Stimulated activated CD4-positive, alpha-beta T cell treated with anti-CD3 and anti-CD28 coated beads, Interleukin-1b, Interleukin-23, amount 100 ng/mL, for 1 hour (primary cell): ENCODE results near the gene CCDC34.

Source experiments
- DNase-seq, 2 donors: peaks; one replicate each; pipeline ENCODE4 v3.0.0-alpha.2; 2020; ENCODE audit warnings: low read depth in 2 of 2

Gene CCDC34

DNA sequence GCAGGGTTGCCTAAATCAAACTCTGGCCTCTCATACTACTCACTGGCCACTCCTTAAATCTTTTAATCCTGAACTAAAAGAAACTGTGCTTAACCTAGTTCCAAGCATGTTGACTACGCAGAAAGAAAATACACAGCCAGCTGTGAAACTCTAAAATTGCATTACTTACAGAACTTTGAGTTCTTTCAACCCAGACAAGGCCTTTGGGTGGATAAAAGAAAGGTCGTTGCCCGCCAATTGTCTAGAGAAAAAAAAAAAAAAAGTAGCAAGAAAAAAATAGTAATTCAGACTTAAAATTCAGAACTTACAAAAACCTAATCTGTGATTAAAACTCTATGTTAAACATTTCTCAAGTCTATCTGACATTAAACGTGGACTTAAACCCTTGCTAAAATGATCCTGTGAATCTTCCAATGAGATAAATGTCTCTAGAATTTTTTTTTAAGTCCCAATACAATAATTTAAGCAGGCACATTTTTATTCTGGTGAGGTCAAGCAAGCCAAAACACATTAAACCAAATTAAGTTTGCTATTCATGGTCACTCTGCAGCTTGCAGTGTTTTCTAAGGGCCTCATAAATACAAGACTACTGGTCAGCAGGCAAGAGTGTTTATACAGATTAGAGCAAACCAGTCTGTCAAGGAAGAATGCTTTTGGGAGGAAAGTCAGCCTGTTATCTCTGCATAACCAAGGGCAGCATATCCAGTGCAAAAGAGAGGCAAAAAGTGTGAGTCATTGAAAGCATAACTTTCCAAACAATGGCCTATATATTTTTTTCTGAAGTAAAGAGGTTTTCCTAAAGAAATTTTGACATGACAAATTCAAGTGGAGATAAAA lies 29.5 kb upstream of the CCDC34 start:
- no peak for DNase-seq

DNA sequence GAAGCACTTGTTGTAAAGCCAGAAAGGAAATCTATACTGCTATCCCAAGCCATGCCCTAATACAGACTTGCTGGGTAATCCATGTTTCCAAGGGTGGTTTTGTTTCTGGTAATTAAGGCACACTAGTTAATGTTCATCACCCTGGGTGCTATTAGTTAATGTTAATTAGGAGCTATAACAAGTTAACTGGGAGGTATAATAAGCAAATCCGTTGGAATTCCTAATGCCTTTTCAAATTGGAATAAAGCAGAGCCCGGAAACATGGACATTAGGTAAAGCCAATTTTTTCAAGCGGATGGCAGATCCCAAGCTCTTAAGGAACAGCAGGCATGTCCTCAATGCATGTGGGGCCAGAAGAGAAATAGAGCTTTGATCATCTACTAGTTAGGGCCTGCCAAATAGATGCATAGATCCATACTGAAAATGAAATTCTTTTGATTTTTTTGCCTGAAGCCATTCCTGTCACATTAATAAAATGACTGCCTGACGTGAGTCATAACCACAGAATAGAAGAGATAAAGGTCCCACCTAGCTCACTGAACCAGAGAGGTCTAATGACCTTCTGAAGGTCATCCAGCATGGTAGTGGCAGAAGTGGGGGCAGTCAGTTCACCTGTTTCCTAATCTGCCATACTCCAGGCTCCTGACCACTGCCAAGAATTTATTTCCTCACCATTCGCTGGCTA lies 28.5 kb upstream of the CCDC34 start:
- no peak for DNase-seq

DNA sequence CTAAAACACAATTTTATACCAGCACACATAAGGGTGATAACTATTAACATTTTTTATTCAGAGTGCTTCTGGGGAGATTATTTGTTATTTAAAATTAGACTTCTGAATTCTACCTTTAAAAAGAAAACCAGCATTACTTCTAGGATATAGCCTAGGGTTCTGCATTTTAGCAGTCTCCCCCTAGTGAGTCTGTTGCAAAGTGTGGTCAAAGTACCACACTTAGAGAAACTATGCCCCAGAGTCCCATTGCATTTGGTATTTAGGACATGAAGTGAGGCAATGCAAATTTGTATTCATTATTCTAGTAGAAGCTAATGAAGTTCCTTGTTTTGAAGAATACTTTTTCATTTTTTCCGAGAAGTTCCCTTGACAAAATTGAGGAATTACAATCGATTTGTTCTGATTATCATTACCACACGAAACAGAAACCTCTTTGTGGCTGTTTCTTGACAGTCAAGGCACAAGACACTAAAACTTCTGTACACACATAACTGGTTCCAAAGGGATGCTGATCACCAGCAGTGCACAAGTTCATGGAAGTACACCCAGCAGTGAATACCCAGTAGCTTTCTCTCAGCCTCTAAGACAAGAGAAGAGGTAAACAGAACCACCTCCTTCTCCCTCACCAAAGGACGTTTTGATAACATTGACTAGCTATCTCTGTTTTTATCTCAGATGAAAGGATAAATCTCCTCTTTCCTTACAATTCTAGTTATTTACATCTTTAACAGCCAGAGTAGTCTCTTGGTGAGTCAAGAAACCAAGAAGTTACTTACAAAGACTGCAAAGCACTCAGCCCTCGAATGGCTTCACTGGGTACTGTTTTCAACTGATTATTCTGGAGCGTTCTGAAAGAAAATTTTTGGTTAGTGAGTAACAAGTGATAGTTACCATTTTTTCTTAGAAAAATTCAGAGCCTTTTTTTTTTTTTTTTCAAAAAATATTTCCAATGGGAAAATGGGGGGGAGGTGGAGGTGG lies 27.6 kb upstream of the CCDC34 start:
- no peak for DNase-seq

DNA sequence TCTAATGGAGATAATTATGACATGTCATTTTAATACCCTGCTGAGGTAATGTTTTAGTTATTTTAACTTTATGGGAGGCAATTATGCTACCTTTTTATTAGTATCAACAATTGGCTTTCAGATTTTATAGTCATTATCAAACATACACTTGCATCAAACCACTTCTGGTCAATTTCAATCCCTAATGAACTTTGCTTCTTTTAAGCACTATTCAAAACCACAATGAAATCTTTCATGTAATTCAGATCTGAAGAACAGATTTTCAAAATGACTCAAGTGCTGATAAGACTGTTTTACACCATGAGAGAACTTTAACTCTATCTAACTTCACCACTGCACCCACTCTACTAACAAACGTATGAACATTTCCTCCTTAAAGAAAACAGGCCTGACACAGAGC lies 25.9 kb upstream of the CCDC34 start:
- DNase-seq: no peak

DNA sequence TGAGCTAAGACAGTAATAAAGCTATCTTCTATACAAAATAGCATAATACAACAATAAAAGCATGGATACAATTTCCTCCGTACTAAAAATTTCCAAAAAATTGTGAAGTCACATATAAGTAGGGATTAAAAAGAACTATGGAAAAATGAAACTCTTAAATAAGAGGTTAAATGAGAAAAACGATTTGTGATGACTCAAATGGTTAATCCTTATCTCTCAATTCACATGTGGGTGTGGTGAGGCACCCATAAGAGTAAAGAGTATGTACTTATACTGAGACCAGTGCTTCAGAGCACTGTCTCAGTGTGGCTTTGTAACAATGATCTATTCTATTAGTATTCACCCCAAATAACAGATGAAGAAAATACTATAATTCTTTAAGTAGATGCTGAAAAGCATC lies 25.0 kb upstream of the CCDC34 start:
- no peak for DNase-seq

DNA sequence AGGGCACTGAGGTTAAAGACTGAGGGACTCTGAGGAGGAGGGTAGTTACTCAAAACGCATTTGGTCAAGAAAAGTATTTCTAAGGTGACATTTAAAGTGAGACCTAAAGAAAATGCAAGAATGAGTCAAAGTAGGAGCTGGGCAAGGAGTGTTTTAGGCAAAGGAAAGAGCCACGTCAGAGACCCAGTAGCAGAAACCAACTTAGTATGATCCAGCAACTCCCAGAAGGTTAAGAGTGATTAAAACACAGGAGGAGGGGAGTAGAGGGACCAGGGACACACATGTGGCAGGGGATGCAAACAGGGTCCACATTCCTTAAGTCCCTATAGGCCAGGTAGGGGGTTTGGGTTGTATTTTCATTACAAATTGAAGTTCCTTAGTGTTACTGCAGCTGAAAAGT lies 24.3 kb upstream of the CCDC34 start:
- no peak for DNase-seq

DNA sequence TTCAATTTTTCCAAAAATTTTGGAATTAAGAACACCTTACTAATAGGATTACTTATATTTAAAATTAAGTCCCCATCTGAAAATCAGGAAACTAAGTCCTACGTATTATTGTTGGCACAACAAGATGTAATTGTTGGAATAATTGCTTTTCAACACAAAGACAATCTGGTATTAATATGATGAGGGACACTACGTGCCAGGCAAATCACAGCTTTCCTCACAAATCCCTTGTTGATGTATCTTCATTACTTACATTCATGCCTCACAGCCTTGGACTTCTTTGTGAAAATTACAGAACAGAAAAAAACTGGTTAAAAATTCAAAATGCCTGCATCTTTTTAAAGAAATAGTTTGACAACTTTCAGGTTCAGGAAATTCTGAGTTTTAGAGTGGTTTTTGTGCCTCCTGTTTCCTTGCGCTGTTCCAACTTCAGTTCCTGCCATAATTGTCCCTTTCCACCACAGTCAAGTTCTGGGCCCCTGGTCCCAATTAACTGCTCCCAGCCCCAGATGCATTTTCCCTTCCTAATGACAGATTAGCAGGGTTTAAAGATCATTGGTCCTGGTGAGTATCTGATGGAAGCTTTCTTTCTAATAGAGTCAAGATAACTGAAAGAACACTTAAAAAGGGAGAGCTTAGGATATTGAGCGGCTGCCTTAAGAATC lies 23.3 kb upstream of the CCDC34 start:
- no peak for DNase-seq

DNA sequence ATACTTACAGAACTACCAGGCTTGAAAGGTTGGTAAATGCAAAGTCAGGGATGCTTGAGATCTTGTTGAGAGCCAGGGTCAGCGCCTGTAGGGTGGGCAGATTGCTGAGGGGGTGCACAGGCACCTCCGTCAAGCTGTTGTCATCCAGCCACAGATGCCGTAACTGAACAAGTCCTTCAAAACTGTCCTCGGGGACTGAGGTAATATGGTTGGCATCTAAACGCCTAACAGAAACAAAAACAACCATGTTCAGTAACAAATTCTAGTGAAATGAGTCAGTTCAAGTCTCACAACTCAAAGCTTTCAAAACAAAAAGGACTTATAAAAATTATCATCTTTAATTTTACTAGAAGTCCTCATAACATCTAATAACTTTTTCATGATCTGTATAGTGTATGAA lies 22.2 kb upstream of the CCDC34 start:
- no peak for DNase-seq

DNA sequence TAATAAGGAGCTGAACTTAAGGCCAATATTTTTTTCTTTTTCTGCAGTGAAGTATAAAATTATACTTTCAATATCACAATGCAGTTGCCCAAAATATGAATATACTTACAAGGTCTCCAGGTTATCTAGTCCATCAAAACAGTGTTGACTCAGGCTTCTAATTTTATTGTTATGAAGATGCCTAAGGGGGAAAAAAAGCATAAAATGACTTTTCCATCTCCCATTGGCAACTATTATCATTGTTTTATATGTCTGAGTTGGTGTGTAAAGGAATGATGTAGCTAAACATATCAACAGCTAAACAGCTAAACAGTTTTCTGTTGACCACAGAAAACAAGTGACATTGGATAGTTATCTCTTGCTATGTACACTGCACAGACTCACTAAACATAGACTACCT lies 21.2 kb upstream of the CCDC34 start:
- no peak for DNase-seq

DNA sequence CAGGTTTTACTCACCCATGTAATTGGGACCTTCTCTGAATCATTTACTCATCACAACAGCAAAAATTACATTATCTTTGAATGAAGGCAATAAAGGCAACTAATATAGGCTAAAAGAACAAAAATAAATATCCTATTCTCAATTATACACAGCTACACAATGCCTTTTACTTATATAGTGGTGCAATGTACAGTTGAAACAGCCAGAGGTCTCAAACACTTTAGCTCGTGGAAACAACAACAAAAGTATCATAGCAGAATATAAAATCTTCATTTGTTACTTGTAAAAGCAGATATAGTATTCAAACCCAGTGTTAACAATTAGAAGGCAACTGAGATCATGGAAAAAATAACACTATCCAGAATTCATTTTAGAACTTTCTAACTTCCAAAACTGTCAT lies 20.6 kb upstream of the CCDC34 start:
- DNase-seq: no peak

DNA sequence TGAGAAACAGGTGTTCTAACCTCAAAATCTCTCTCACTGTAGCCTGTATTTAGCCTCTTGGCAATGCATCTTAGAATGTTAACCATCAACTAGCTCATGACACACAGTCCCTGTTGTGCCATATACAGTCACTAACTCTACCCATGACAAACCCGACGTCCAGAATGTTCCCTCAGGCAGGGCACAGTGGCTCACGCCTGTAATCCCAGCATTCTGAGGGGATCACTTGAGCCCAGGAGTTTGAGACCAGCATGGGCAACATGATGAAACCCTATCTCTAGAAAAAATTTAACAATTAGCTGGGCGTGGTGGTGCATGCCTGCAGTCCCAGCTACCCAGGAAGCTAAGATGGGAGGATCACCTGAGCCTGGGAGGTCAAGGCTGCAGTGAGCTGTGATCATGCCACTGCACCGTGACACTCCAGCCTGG lies 18.2 kb upstream of the CCDC34 start:
- DNase-seq: no peak

DNA sequence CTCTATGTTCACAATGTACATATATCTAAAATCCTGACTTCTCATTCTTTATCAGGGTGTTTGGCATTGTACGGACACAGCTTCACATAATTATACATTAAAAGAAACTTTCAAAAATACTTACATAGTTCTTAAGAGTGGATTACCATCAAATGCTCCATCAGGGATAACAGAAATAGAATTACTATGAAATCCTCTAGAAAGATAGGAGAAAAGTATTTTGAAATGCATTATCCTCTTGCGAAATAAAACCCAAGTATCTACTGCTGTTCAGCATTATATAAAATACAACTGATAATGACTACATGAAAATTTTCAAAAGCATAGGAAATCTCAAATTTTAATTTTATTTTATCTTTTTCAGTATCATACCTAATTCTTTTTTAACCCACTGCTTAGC lies 17.8 kb upstream of the CCDC34 start:
- DNase-seq: no peak

DNA sequence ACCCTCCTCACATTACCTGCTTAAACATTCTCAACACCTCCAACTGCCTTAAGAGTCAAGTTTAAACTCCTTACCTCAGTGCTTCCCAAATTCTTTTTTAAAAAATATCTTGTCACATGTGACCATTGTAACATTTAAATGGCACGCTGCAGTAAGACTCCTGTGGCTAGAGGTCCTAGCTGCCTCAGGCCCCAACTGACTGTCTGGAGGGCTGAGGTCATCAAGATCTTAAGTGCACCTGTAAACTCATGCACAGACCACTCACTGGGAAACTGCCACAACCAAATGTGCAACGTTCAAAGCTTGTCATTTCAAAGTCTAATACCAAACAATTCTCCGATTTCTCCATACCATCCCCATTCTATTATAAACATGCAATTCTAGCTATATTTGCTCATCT lies 16.4 kb upstream of the CCDC34 start:
- DNase-seq: no peak

DNA sequence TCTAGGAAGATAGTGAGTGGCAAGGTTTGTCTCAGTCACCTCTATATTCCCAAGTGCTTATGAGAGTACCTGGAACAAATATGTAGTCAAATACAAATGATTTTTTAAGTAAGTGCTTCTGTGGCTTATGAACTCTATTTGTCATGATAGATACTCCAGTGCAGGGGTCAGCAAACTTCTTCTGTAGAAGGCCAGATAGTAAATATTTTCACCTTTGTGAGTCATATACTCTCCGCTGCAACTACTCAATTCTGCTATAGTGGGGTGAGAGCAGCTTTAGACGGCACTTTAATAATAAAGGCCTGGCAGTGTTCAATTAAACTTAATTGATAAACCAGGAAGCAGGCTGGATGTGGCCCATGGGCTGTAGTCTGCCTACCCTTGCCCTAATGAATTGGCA lies 12.4 kb upstream of the CCDC34 start:
- DNase-seq: no peak

DNA sequence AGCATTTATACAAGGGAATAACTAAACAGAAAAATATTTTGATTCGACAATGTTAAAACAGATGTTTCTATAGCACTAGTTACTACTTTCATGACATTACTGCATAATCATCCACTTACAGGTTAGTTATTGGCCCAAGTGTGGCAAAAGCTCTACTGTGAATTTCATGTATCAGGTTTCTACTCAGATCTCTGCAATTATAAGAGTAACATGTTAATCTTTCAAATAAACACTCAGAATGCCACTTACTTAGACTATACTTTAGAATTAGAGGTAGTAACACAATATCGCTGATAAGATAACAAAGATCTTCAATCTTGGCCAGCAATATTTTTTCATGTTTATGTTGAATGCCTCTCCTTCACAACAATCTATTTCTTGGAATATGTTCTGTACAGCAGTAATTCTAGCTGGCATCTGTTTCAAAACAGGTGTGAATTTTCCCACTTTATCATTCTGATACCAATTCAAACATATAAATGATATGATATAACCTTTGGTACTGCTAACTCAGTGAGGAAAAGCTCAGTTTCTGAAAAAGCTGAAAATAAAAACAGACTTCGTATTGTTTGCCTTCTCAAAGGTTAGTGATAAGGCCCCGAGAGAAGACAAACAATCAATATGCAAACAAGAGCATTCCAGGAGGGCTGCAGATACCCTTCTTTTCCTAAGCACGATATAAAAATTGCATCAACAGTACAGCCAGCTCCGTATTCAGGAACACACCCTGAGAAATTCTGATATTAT lies 11.0 kb upstream of the CCDC34 start:
- DNase-seq: no peak

DNA sequence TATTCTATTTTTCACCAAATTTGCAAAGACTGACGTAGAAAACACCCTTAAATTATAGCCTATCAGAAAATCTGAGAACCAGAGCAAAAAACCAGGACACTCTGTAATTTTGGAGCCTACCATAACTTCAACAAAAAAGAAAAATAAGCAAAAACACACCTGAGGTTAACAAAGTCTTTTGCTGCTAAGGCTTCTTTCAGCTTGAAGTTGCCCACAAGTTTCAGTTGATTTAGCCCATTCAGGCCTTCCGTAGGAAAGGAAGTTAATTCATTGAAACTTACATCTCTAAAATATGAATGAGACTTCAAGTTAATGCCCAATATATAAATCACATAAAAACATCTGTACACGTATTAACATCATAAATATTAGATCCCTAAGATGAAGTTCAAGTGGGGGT lies 10.4 kb upstream of the CCDC34 start:
- DNase-seq: no peak

DNA sequence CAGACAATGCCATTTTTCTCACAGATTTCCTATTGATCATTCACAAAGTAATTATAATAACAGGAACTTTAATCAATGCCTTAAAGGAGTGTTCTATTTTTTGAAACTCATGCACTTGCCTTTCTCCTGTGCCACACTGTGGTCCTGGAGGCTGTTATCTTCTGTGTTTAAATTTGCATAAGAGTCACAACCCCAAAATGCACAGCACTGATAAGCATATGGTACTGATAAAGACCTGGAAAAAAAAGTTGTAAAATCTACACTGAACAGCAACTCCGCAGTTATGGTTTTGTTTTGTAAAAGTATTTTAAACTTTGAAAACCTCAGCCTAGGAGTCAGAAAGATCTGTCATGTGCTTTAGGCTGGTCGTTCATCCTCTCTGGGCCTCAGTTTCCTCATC lies 9.1 kb upstream of the CCDC34 start:
- no peak for DNase-seq

DNA sequence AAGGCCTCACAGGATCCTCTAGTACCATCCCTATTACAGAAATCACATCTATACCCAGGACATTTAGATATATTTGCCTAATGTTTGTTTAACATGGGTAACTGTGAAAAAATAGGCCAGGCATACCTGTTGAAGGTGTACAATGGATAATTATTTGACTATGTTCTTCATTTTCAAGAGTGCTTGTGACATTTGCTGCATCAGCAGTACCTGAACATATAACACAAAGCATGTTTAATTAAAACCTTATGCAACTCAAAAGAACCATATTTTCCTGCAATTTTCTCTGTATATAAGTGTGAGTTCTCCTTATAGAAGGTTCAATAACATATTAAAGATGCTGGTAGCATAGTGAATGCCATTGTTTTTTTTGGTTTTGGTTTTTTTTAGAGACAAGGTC lies 8.5 kb upstream of the CCDC34 start:
- DNase-seq: no peak

DNA sequence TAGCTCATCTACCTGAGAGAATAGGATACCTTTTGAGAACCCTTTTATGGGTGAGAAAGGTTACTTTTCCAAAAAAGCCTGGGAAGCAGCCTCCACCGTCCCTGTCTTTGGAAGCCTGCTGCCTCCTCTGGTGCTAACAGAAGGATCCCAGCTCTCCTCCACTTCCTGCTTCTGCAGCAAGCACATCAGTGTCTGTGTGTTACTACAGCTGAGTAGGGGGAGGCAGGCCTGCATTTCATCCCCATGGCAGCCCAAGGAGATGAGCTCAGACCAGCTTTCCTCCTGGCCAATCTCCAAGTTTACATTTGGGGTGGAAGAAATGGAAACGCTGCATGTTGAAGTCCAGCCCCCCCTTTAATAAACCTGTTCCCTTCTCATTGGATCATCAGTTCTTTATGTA lies 7.4 kb upstream of the CCDC34 start:
- no peak for DNase-seq

DNA sequence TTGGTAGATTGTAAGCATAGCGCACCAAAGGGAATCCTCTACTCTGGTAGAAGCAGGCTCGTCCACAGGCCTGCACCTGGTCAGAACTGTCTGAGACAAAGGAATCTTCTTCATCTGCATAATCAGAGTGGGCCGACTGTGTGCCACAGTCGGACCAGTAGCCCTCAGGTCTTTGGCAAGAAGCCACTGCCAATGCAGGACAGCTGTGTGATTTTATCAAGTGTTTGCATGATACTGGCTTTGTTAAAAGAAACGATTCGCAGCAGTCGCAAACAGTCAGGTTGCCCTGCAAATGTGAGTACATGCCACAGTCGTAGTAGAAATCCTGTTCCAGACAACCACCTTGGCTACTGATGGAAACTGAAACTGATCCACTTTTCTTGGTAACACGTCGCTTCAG lies 4.9 kb upstream of the CCDC34 start:
- DNase-seq: no peak

DNA sequence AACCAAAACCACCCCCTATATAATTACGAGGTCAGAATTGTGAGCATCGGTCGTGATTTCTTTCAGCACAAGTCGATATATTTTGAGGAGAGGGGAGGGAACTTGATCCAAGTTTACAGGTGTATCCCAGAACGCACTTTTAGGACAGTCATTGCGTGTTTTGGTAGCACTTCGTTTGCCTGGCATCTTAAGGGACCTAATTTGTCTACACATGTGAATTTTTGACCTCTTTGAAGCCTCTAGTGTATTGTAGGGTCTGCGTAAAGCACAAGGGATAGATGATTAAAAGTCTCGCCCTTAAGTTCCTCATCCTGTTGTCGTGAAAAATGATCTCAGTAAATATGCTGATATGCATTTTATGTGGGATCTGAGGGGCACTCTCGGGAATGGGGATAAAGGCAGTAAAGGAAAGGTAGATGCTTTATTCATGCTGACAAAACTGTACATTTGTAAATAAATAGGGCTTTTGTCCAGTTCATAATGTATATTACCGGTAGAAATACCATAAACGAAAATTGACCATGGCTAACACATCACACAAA lies 632 bp upstream of the CCDC34 start:
- DNase-seq: no peak
